HG02870 (cell line): ENCODE data around the gene RRP1B.

ENCODE experiments used
- ATAC-seq: cut with Tn5 transposase; IDR thresholded peaks from one replicate; pipeline ENCODE4 v1.9.1; 2021; ENCODE audit warnings: mild to moderate bottlenecking, moderate library complexity; ENCODE audit not compliant: unreplicated experiment

The RRP1B gene

GRCh38 chr21:43720539-43721166, 61.3 kb downstream of the RRP1B start:
- ATAC-seq, result no peak

- ATAC-seq, result no peak
Measured at GRCh38 chr21:43721206-43721605, 61.8 kb downstream of the RRP1B start.

- ATAC-seq, result no peak
Measured at GRCh38 chr21:43721939-43722338, 62.6 kb downstream of the RRP1B start.

DNA sequence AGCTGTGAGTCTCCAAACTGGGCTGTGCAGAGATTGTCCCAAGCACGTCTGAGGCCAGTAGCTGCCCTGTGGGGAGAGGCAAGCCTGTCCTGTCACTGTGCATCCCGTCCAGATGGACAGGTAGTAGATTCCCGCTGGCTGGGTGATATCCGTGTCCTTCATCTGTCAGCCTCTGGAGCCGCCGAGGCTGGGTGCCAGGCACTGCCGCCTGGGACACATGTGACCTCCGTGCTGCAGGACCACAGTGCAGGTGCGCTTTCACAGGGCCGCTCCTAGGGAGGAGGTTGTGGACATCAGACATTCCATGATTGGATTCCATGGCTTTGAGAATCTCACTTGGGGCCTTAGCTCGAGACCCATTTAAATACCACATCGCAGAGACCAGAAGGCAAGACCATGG, 64.3 kb downstream of the RRP1B start:
- ATAC-seq, result no peak

DNA sequence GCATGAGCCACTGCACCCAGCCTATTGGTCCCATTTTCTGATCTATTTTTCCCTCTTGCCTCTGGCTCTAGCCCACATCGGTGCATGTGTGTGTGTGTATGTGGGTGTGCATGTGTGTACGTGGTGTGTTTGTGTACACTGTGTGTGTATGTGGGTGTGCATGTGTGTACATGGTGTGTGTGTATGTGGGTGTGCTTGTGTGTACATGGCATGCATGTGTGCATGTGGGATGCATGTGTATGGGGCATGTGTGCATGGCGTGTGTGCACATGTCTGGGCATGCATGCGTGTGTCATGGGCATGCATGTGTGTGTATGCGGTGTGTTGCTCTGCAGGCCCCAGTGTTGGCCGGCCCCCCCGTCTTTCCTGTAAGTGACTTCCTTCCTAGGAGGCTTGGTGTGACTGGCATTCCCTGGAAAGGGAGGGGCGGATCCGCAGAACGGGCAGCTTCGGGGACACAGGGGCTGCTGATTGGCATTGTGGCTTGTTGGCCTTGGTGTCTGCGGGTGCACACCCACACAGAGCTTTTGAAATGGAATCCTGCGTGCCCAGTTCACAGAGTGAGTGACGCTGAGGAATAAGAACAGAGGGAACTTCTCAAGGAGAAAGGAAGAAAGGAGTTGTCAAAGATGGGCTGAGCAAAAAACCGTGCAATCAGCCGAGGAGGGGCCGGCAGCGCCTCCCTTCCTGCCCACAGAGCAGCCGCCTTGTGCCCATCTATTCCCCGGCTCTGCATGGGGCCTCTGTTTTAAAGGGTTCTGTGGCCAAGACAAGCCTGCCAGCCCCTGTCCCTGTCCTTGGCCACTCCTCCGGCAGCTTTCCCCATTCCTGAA, 67.5 kb downstream of the RRP1B start:
- no peak for ATAC-seq

DNA sequence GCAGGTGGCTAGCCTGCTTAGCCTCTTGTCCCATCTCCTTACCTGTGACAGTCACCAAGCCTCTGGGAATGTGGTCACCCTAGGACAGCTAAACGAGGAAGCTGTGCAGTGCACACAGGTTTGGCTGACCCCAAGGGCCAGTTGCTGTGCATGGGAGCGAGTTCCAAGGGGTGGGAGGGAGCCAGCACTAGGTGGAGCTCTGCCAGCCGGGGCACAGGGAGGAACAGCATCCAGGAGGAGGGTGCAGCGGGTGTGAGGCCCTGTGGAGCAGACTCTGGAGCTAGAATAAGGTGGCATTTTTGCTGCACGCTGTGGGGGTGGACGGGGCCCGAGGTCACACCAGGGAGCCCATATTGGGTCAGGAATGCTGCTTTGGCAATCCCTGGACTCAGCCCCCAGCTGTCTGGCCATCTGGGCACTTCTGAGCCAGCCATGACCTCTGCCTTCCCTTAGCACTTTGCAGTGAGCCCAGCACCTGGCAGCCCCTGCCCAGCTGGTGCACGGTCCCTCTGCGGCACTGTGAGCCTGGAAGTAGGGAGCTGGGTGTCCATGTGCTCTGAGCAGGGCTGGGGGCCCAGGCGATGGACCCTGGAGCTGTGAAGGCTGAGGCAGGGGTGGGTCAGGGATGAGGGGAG, 68.3 kb downstream of the RRP1B start:
- ATAC-seq, result no peak

- peak; percentile 13 for ATAC-seq
Measured at GRCh38 chr21:43728154-43728466, 68.8 kb downstream of the RRP1B start.

DNA sequence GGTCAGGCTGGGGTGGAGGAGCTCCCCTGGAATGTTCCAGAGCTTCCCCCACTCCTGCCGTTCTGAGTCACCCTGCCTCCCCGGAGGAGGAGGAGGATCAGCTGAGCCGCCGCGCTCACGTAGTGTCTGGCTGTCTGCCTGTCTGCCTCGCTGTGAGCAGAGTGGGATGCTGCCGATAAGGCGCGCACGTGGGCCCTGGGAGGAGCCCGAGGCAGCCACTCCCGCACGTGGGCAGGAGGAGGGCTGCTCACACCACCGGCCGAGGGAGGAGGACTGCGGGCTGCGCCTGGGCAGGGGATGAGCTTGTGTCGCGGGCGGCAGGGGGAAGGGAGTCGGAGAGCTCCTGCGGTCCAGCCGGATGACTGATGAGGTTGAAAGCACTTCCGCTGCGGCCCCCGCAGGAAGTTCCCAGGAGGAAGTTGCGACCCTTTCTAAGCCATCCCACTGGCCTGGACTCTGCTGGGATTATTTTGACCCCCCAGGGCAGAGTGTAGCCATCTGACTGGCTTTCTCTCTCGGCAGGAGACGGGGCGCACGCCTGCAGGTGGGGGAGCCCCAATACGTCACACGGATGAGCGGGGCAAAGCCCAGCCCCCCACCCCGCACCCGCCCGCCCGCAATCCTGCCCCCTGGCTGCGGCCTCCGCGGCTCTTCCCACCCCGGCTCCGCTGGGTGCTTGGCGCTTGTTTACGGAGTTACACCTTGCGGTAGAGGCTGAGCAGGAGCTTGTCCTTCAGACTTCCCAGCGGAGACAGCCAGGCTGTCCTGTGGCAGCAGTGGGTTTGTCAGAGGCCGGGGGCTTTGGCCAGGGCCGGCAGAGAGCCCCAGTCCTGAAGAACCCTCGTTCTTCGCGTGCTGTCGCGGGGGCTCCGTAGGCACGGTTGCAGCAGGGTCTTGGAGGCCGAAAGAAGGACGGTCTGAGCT, 69.4 kb downstream of the RRP1B start:
- ATAC-seq, result peak; percentile 58

DNA sequence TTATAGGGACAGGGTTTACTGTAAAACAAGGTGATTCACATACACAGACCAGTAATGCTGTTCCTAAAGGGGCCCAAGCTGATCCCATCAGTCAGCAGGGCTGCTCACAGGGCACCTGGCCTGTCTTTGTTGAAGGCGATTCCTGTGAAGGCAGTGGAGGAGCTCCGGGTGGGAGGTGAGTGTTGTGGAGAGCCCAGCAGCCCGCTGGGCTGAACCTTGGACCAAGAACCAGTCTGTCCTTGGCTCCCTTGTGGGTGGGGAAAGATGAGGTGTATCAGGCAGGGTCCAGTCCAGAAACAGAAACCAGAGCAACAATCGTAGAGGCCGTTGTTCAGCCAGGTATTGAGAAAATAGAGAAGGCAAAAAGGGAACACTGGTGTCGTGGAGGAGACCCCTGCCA, 72.1 kb downstream of the RRP1B start:
- no peak for ATAC-seq

- ATAC-seq, result no peak
Measured at GRCh38 chr21:43731891-43732711, 72.7 kb downstream of the RRP1B start.

- ATAC-seq, result no peak
Measured at GRCh38 chr21:43733060-43733459, 73.7 kb downstream of the RRP1B start.

DNA sequence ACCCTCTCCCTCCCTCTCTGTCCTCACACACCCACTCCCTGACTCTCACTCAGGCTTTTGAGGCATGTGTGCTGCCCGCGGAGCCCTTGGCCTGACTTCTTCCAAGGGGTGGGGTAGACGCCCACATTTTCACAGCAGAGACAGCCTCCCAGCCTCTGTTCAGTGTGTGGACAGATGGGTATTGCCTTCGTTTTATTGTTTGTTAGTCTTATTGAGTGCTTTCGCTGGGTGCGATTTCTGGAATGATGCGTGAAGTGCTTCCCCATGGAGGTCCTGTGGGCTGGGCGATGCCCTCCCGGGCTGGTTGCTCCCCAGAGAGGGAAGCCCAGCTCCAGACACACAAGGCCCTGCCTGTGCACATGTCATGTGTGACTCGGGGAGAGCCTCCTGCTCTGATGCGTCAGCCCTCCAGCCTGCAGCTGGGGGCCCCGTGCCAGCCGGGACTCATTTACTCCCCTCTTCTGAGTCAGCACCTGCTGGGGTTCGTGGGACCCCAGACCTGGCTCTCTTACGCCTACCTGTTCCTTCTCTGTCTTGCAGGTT, 74.2 kb downstream of the RRP1B start:
- ATAC-seq, result no peak

DNA sequence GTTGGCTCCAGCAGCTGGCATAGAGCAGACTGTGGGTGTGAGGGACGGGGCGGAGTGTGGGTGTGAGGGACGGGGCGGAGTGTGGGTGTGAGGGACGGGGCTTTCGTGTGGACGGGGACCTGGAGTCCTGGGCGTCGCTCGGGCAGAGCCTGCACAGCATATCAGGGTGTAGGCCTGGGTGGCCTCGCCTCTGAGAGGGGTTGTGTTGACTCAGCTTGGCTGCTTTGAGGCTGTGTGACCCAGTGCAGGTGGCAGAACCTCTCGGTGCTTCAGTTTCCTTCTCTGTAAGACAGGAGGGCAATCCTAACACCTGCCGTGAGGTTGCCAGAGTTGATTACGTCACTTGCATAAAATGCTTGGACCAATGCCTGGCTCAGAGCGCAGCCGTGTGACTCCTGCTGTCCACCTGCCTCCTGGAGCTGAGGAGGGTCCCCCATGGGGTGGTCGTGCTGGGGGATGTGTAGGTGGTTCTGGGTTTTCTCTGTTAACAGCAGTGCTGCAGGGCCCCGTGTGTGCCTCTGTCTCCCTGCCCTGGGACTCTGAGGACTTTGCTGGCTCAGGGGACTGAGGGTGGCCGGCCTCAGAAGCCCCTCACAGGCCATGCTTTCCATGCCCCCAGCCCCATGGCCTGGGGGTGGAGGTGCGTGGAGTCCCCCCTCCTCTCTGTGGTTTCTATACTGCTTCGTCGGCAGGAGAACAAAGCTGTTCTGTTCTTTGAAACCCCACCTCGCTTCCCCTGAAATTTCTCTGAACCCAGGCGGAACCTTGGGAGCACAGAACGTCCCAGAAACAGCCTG, 75.0 kb downstream of the RRP1B start:
- no peak for ATAC-seq

DNA sequence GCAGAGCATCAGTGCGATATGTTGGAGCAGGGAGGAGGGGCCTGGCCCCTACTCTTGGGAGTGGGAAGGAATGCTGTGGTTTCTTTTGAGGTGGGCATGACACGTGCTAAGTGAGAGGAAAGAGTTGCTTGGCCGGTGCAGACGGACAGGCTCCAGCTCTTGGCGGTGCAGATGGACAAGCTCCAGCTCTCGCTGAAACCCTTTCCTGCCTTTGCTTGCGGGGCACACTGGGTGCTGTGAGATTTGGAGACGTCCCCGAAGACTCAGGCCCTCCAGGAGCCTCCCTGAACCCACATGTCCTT, 75.5 kb downstream of the RRP1B start:
- no peak for ATAC-seq

DNA sequence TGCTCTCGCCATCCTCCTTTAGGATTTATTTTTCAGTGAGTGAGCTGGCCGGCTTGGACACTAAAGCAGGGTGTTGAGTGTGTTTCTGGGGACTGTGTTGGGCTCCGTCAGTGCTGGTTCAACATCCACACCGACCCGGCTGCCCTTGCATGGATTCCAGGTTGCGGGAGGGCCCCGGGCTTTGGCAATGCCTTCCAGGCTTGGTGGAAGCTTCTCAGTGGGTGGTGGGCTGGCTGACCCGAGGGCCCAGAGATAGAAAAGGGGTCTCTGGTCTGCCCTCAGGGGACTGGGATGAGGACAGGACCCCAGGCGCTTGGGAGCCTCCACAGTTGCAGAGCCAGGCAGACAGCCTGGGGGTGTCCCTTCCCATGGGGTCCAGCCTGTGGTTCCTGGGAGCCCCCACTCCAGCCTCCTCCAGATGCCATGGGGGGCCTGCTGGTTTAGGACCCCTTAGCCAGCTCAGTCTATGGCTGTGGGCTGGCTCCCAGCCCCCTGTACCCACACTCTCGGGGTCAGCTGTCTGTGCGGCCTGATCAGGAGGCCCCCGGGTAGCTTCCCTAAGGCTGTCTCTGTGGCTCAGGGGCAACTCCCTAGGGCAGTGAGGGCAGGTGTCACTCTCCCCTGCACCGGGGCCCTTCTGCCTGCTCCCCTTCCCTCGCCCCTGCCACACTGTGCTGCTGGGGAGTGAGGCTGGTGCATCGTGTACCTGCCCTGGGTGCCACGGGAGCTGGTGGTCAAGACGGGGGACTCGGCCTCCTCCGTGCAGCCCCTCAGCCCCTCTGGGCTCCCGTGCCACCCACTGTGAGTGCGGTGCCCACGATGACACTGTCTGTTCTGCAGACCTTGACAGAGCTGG, 76.1 kb downstream of the RRP1B start:
- no peak for ATAC-seq

- ATAC-seq, result no peak
Measured at GRCh38 chr21:43736224-43736883, 77.0 kb downstream of the RRP1B start.

DNA sequence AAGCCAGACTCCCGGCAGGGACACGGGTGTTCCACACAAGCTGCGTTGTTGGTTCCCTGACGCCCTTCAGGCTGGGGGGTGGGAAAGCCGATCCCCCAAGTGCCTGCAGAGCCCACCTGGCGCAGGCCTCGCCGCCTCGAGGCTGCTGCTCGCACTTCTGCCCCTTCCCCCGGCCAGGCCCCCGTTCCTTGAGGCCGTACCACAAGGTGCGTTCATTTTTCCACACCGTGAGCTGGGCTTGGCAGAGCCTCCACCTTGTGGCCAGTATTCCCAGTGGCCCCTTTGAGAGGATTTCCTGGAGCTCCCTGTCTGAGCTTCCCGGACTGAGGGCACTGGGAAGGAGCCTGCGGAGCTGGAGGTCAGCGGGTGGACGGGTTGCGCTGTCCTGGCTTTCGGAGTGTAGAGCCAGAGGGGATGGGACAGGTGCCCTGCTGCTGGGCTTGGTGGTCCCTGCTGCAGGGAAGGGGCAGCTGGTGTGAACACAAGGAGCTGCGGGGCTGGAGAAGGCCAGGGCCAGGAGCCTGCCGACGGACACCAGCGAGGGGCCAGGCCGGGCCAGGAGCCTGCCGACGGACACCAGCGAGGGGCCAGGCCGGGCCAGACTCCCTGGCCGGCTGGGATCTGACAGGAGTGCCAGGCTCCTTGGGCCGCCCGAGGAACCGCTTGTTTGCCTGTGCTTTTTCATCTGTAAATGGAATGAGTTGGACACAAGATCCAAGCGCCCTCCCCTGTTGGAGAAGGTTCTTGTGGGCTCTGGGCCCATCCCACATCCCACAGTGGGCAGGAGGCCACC, 78.0 kb downstream of the RRP1B start:
- ATAC-seq, result no peak
